Measurements from ENCODE around the gene ENAH. TPM values are rescaled to one million over a fixed set of nuclear protein-coding genes. Genes with fewer than 3 reads are reported as not detected.

The ENAH gene
- total and polyA plus RNA-seq, 7 experiments from 2014 or later = 0.08 to 0.42 (median 0.16) TPM; not detected in 4

DNA sequence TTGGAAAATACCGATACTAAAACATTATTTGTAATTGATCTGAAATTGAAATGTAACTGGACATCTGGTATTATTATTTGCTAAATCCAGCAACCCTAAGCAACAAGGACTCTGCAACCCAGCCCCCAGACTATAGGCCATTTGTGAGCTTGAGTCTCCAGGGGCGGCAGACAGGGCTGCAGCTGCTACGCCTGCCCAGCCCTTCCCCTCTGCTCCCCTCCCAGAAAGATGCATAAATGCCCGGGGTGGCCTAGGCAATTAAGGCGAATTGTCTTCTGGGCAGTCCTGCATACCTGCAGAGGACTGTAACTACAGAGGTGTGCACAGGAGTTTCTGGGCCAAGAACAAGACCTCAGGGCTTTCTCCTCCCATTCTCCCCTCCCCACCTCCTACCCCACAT is 183.9 kb downstream of the ENAH start:
- peak overlapping the region; percentile 81 to 94 (median 92) for H3K4me3 Mint-ChIP-seq
- H3K36me3 ChIP-seq (ENCODE audit: control insufficient read depth in 2 of 3, insufficient read depth in 3 of 3, low read length in 3 of 3) = no peaks in the 10 kb centered on the region
- peak overlapping the region; percentile 85 for H3K27ac ChIP-seq (ENCODE audit: low read depth, low read length)
- H3K4me1 ChIP-seq (ENCODE audit: control insufficient read depth in 2 of 2, insufficient read depth in 2 of 2, low read length in 2 of 2) = peaks cover 29 to 31% of the 10 kb centered on the region in 2 donors
- peaks cover 34 to 61% (median 45%) of the 10 kb centered on the region in 7 donors for H3K4me1 Mint-ChIP-seq
- no peak overlapping the region for H3K4me3 ChIP-seq (ENCODE audit: low read length)
- H3K27ac Mint-ChIP-seq = peak overlapping the region; percentile 89 to 98 (median 98)
- H3K9me3 Mint-ChIP-seq = peaks cover 0 to 1% (median 0%) of the 10 kb centered on the region in 11 donors
- ChIA-PET POLR2A (interaction anchor here (1.0 to 4.2 kb wide), 10 partner anchors 8 to 594 kb away, joined by 4 to 131 read pairs (median 22); partner anchors contain the start of genes H3-3A, LBR, PYCR2 and SDE2), CTCF (interaction anchor here (0.6 to 2.9 kb wide), 6 partner anchors 9 to 404 kb away, joined by 3 to 14 read pairs (median 6); no protein-coding TSS in a partner anchor)
- ATAC-seq (no peak), DNase-seq (no peak)
- intact Hi-C loops (cut with micrococcal nuclease) = loop anchor here in 1 of 2 donors (5.0 kb wide), 1 partner anchor 653 kb away; no protein-coding TSS in a partner anchor
- H3K27me3 ChIP-seq (ENCODE audit: control insufficient read depth in 2 of 2, insufficient read depth in 2 of 2, low read length in 2 of 2) = no peaks in the 10 kb centered on the region
- H3K9me3 ChIP-seq (ENCODE audit: control insufficient read depth in 2 of 3, low read length in 3 of 3) = no peaks in the 10 kb centered on the region
- peaks cover 0 to under 1% (median 0%) of the 10 kb centered on the region in 5 donors for H3K36me3 Mint-ChIP-seq
- H3K27me3 Mint-ChIP-seq = no peaks in the 10 kb centered on the region

DNA sequence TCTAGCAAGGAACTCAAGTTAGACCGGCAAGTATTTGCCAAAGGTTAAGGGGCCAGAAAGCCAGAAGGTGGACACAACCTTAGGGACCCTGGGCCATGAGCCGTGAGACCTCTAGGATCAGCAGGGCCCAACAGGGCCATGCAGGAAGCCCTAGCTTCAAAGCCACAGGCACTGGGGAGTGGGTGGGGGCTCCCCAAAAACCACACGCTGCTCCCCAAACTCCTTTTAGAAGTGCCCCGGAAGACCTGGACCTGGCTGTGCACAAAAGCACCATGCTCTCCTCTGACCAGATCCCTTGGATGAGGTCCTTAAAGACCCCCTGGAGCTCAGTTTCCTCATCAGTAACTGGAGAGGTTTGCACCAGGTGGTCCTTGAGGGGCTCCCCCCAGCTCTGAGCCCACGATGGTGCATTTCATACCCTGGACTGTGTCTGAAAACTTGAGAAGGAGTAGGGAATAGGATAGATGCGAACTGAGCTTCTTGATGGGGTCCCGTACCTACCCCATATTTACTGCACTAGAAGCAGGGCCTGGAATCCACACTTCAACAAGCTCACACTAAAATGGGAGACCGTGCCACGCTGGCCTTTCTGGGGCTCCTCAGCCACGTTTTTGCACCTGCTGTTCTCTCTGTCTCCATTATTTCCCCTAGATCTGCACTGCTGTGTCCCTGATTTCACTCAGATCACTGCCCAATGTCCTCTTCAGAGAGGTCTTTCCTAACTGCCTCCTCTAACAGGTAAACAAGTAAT is 184.5 kb downstream of the ENAH start:
- intact Hi-C loops (cut with micrococcal nuclease) = loop anchor here in 1 of 2 donors (5.0 kb wide), 1 partner anchor 654 kb away; no protein-coding TSS in a partner anchor
- ATAC-seq = no peak
- CTCF ChIA-PET = interaction anchor here (0.6 to 2.9 kb wide), 10 partner anchors 10 to 507 kb away, joined by 3 to 14 read pairs (median 4); partner anchors contain the start of gene SRP9

DNA sequence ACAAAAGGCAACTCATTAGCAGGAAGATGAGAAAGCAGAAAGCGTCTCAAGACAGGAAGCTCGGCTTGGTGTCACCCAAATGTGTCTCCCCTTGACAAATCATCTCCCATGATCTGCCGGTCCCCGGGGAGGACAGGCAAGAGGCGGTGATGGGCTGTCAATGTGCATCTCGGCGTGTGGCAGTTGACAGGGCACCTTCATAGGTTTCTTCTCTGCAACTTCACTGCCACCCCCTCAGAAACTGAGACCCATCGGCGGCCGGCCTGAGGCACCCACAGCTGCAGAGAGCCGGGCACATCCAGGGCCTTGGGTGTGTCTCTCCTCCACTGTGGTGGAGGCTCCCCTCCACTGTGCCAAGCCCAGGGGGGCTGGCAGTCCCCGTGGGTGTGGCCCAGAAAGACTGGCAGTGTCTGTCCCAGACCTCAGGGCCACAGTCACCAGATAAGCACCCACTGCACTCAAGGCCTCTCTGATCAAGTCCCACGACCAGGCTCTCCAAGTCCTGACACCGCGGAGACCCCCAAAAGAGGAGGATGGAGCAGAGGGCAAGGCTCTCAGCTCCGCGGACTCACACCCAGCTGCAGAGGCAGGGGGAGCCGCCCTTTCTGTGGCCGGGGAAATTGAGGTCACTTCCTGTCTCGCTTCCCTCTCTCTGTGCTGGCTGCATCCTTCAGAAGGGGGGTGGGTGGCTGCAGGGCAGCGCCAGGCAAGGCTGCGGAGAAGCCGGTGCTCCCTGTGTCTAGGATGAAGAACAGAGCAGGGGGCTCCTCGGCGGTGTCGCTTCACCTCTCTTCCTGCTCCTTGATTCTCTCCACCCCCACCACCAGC is 185.5 kb downstream of the ENAH start:
- ATAC-seq = peak; percentile 91
- H3K36me3 ChIP-seq (ENCODE audit: control insufficient read depth in 2 of 3, insufficient read depth in 3 of 3, low read length in 3 of 3) = no peaks in the 10 kb centered on the region
- ChIA-PET CTCF (interaction anchor here (0.7 to 2.9 kb wide), 12 partner anchors 11 to 958 kb away, joined by 3 to 14 read pairs (median 4); no protein-coding TSS in a partner anchor), POLR2A (interaction anchor here (0.6 to 4.2 kb wide), 31 partner anchors 10 to 977 kb away, joined by 3 to 131 read pairs (median 4); partner anchors contain the start of genes H3-3A, LBR, PYCR2 and SDE2)
- H3K27ac Mint-ChIP-seq = peak overlapping the region; percentile 89 to 98 (median 98)
- intact Hi-C loops (cut with micrococcal nuclease) = loop anchor here (1.0 to 5.0 kb wide), 12 partner anchors 8 to 719 kb away; partner anchors contain the start of genes LBR (in 2 of the 2), PYCR2 (in 2 of the 2), SDE2 (in 2 of the 2) and ACBD3 (in 1 of the 2)
- no peaks in the 10 kb centered on the region for H3K36me3 Mint-ChIP-seq
- no peaks in the 10 kb centered on the region for H3K9me3 ChIP-seq (ENCODE audit: control insufficient read depth in 2 of 3, low read length in 3 of 3)
- no peaks in the 10 kb centered on the region for H3K27me3 ChIP-seq (ENCODE audit: control insufficient read depth in 2 of 2, insufficient read depth in 2 of 2, low read length in 2 of 2)
- peak overlapping the region; percentile 94 for H3K4me3 ChIP-seq (ENCODE audit: low read length)
- peaks cover 22 to 40% of the 10 kb centered on the region in 2 donors for H3K4me1 ChIP-seq (ENCODE audit: control insufficient read depth in 2 of 2, insufficient read depth in 2 of 2, low read length in 2 of 2)
- peak overlapping the region; percentile 85 for H3K27ac ChIP-seq (ENCODE audit: low read depth, low read length)
- peak overlapping the region; percentile 81 to 94 (median 92) for H3K4me3 Mint-ChIP-seq
- DNase-seq = peak; percentile 57 to 85 (median 81)
- peaks cover 33 to 65% (median 48%) of the 10 kb centered on the region in 7 donors for H3K4me1 Mint-ChIP-seq
- H3K27me3 Mint-ChIP-seq = no peaks in the 10 kb centered on the region
- peaks cover 0 to 1% (median 0%) of the 10 kb centered on the region in 11 donors for H3K9me3 Mint-ChIP-seq

More for the DNA sequence above, 184.5 kb downstream of the ENAH start:
- Histone ChIP-seq H3K4me1 (ENCODE audit: control insufficient read depth in 2 of 2, insufficient read depth in 2 of 2, low read length in 2 of 2) (peaks cover 24 to 37% of the 10 kb centered on the region in 2 donors), H3K27me3 (ENCODE audit: control insufficient read depth in 2 of 2, insufficient read depth in 2 of 2, low read length in 2 of 2) (no peaks in the 10 kb centered on the region), H3K9me3 (ENCODE audit: control insufficient read depth in 2 of 3, low read length in 3 of 3) (no peaks in the 10 kb centered on the region), H3K4me3 (ENCODE audit: low read length) (peak overlapping the region; percentile 94), H3K27ac (ENCODE audit: low read depth, low read length) (peak overlapping the region; percentile 85), H3K36me3 (ENCODE audit: control insufficient read depth in 2 of 3, insufficient read depth in 3 of 3, low read length in 3 of 3) (no peaks in the 10 kb centered on the region)
- peak in 3 of 9 donors; percentile 12 to 70 (median 18) for DNase-seq
- peaks cover 33 to 62% (median 46%) of the 10 kb centered on the region in 7 donors for H3K4me1 Mint-ChIP-seq
- peak overlapping the region; percentile 81 to 94 (median 92) for H3K4me3 Mint-ChIP-seq
- H3K36me3 Mint-ChIP-seq = no peaks in the 10 kb centered on the region
- POLR2A ChIA-PET = interaction anchor here (0.9 to 4.2 kb wide), 27 partner anchors 9 to 597 kb away, joined by 3 to 131 read pairs (median 5); partner anchors contain the start of genes H3-3A, LBR, PYCR2 and SDE2
- H3K27me3 Mint-ChIP-seq = no peaks in the 10 kb centered on the region
- H3K9me3 Mint-ChIP-seq = peaks cover 0 to 1% (median 0%) of the 10 kb centered on the region in 11 donors
- H3K27ac Mint-ChIP-seq = peak overlapping the region; percentile 89 to 98 (median 98)

DNA sequence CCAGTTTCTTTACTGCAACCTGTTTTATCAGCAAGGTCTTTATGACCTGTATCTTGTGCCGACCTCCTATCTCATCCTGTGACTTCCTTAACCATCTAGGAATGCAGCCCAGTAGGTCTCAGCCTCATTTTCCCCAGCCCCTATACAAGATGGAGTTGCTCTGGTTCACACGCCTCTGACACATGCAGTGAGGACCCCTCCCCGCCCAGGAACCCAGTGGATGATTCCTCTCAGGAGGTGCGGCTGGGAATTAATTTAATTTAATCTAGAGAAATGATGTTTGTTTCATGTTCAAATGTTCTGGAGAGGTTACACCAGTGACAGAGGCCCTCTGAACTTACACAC is 186.1 kb downstream of the ENAH start:
- peaks cover 35 to 67% (median 48%) of the 10 kb centered on the region in 7 donors for H3K4me1 Mint-ChIP-seq
- ChIA-PET CTCF (interaction anchor here (1.1 to 2.6 kb wide), 4 partner anchors 22 to 959 kb away, joined by 3 to 14 read pairs (median 6); no protein-coding TSS in a partner anchor), POLR2A (interaction anchor here (0.6 to 4.2 kb wide), 16 partner anchors 9 to 978 kb away, joined by 3 to 131 read pairs (median 10); partner anchors contain the start of genes H3-3A, LBR, PYCR2 and SDE2)
- H3K9me3 ChIP-seq (ENCODE audit: control insufficient read depth in 2 of 3, low read length in 3 of 3) = no peaks in the 10 kb centered on the region
- peak overlapping the region; percentile 85 for H3K27ac ChIP-seq (ENCODE audit: low read depth, low read length)
- H3K27me3 Mint-ChIP-seq = no peaks in the 10 kb centered on the region
- intact Hi-C loops (cut with micrococcal nuclease) = loop anchor here (1.0 to 5.0 kb wide), 12 partner anchors 8 to 720 kb away; partner anchors contain the start of genes LBR (in 2 of the 2), PYCR2 (in 2 of the 2), SDE2 (in 2 of the 2) and ACBD3 (in 1 of the 2)
- DNase-seq (no peak), ATAC-seq (no peak)
- peak overlapping the region; percentile 81 to 94 (median 92) for H3K4me3 Mint-ChIP-seq
- no peaks in the 10 kb centered on the region for H3K36me3 ChIP-seq (ENCODE audit: control insufficient read depth in 2 of 3, insufficient read depth in 3 of 3, low read length in 3 of 3)
- H3K9me3 Mint-ChIP-seq = peaks cover 0 to 1% (median 0%) of the 10 kb centered on the region in 11 donors
- H3K27me3 ChIP-seq (ENCODE audit: control insufficient read depth in 2 of 2, insufficient read depth in 2 of 2, low read length in 2 of 2) = no peaks in the 10 kb centered on the region
- no peaks in the 10 kb centered on the region for H3K36me3 Mint-ChIP-seq
- H3K4me3 ChIP-seq (ENCODE audit: low read length) = peak overlapping the region; percentile 94
- peaks cover 22 to 46% of the 10 kb centered on the region in 2 donors for H3K4me1 ChIP-seq (ENCODE audit: control insufficient read depth in 2 of 2, insufficient read depth in 2 of 2, low read length in 2 of 2)
- H3K27ac Mint-ChIP-seq = peak overlapping the region; percentile 89 to 98 (median 98)

DNA sequence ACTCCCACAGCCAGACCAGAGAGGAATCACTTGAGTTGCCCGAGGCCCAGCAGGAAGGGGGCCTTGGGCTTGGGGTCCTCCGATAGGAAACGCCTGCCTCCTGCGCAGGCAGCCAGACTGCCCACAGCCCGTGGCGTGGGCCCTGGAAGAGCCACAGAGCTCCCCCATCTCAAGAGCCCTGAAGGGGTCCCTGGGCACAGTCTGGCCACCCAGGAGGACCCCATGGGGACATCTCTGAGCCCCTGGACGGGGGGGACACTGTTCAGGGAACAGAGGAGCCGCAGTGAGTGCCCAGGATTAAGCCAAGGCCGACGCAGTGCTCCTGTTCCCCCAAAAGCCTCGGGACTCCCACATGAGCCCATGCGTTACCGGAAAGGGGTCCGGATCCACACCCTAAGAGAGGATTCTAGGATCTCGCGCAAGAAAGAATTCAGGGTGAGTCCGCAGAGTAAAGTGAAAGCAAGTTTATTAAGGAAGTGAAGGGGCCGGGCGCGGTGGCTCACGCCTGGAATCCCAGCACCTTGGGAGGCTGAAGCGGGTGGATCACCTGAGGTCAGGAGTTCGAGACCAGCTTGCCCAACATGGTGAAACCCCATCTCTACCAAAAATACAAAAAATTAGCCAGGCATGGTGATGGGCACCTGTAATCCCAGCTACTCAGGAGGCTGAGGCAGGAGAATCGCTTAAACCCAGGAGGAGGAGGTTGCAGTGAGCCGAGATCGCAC is 187.0 kb downstream of the ENAH start:
- H3K27ac Mint-ChIP-seq = peak overlapping the region; percentile 45 to 98 (median 87)
- Histone ChIP-seq H3K4me1 (ENCODE audit: control insufficient read depth in 2 of 2, insufficient read depth in 2 of 2, low read length in 2 of 2) (peaks cover 25 to 55% of the 10 kb centered on the region in 2 donors), H3K9me3 (ENCODE audit: control insufficient read depth in 2 of 3, low read length in 3 of 3) (no peaks in the 10 kb centered on the region), H3K27ac (ENCODE audit: low read depth, low read length) (no peak overlapping the region), H3K4me3 (ENCODE audit: low read length) (no peak overlapping the region), H3K27me3 (ENCODE audit: control insufficient read depth in 2 of 2, insufficient read depth in 2 of 2, low read length in 2 of 2) (no peaks in the 10 kb centered on the region), H3K36me3 (ENCODE audit: control insufficient read depth in 2 of 3, insufficient read depth in 3 of 3, low read length in 3 of 3) (no peaks in the 10 kb centered on the region)
- H3K9me3 Mint-ChIP-seq = peaks cover 0 to 1% (median 0%) of the 10 kb centered on the region in 11 donors
- H3K4me3 Mint-ChIP-seq = peak overlapping the region in 6 of 10 donors; percentile 17 to 67 (median 33)
- ChIA-PET POLR2A (interaction anchor here (1.3 to 4.2 kb wide), 4 partner anchors 21 to 533 kb away, joined by 3 to 131 read pairs (median 16); partner anchors contain the start of genes SDE2 and SRP9), CTCF (interaction anchor here (1.3 kb wide), 1 partner anchor 9 kb away, joined by 4 read pairs; no protein-coding TSS in a partner anchor)
- ATAC-seq (no peak), DNase-seq (no peak)
- peaks cover 32 to 67% (median 51%) of the 10 kb centered on the region in 7 donors for H3K4me1 Mint-ChIP-seq
- no peaks in the 10 kb centered on the region for H3K27me3 Mint-ChIP-seq
- intact Hi-C loops (cut with micrococcal nuclease) = loop anchor here (2.0 to 5.0 kb wide), 4 partner anchors 311 to 721 kb away; partner anchors contain the start of genes ACBD3 (in 1 of the 2) and SRP9 (in 1 of the 2)
- H3K36me3 Mint-ChIP-seq = no peaks in the 10 kb centered on the region

Measured in naive thymus-derived CD4-positive, alpha-beta T cell (primary cell).